ENCODE results near the gene RASGEF1C. TPM values are rescaled to one million over a fixed set of nuclear protein-coding genes. Genes with fewer than 3 reads are reported as not detected.

Gene RASGEF1C
- total and polyA plus RNA-seq, 2 of the 13 experiments (the other 11 are each of a cell fraction or from before 2014, with no cell fraction given) = not detected

DNA sequence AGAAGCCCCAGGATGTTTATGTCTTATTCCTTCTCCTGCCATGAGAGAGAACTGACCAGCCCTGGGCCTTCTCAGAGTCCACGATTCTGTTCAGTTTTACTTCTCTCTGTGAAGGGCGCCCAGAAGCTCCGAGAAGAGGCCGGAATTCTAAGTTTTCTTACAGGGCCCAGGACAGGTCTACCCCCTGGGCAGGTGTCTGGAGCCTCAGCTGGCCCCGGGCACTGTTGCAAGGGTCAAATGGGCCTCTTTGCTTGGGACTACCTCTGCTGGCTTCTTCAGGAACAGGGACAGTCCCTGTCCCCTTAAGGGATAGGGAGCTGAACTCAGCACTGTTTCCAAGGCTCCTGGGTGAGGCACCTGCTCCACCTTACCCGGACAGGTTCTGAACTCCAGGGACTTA, 55.0 kb downstream of the RASGEF1C start:
- Histone ChIP-seq H3K27ac (ENCODE audit: extremely low read length, insufficient read depth, low read length) (no peak overlapping the region), H3K36me3 (replicated peaks in 1 of 2; ENCODE audit: control insufficient read depth in 1 of 2, insufficient read depth in 2 of 2, low read length in 2 of 2) (no peaks in the 10 kb centered on the region), H3K9ac (ENCODE audit: insufficient read depth, low read depth, low read length) (no peak overlapping the region), H3K4me3 (replicated peaks in 1 of 3; ENCODE audit: insufficient read depth in 1 of 3, low read depth in 2 of 3, low read length in 3 of 3) (no peak overlapping the region), H3K9me3 (ENCODE audit: low read length) (no peaks in the 10 kb centered on the region), H3K79me2 (ENCODE audit: insufficient read depth, low read length) (no peaks in the 10 kb centered on the region), H2AFZ (ENCODE audit: low read length) (no peak overlapping the region), H4K20me1 (ENCODE audit: insufficient read depth, low read length) (no peaks in the 10 kb centered on the region), H3K4me1 (ENCODE audit: insufficient read depth, low read length) (no peaks in the 10 kb centered on the region), H3K27me3 (ENCODE audit: control insufficient read depth in 1 of 2, insufficient read depth in 2 of 2, low read length in 2 of 2) (peaks cover 2 to 28% of the 10 kb centered on the region in 2 experiments; a peak in 4 of 5 replicates), H3K4me2 (ENCODE audit: low read depth, low read length) (no peak overlapping the region)
- ATAC-seq (no peak), FAIRE-seq (no peak), DNase-seq (ENCODE audit: low spot score) (no peak)
- WGBS (ENCODE audit: low lambda C conversion rate) = 0% methylated on average over 1 of the region's 6 CpGs
- intact Hi-C loops (cut with micrococcal nuclease; ENCODE audit: unreplicated experiment) = no loop called here
- ChIA-PET CTCF (ENCODE audit: low intra/inter-chr PET ratio, low total read pairs) (no interaction called here), POLR2A (no interaction called here)
- BruUV-seq (replicated peaks) = no TSS peak
- in situ Hi-C loops (cut with HindIII; ENCODE audit: extremely low pct_ligation_motif_present, low pct_unique_long_range_greater_than_20kb) = no loop called here
- no peak for TF ChIP-seq ZNF572 (CRISPR knock-in tag; IDR thresholded peaks at IDR 0.05)
- no peak for TF ChIP-seq PCBP2 (optimal IDR thresholded peaks at IDR 0.05; ENCODE audit: low read depth, low read length, poor library complexity, severe bottlenecking)
- no peak for TF ChIP-seq DR1 (CRISPR knock-in tag; IDR thresholded peaks at IDR 0.05)
- no peak for TF ChIP-seq ZNF33A (CRISPR knock-in tag; IDR thresholded peaks at IDR 0.05; ENCODE audit: borderline replicate concordance)
- no peak for TF ChIP-seq ZNF317 (CRISPR knock-in tag; IDR thresholded peaks at IDR 0.05)
- TF ChIP-seq, protein P1, sequence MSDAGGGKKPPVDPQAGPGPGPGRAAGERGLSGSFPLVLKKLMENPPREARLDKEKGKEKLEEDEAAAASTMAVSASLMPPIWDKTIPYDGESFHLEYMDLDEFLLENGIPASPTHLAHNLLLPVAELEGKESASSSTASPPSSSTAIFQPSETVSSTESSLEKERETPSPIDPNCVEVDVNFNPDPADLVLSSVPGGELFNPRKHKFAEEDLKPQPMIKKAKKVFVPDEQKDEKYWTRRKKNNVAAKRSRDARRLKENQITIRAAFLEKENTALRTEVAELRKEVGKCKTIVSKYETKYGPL (CRISPR knock-in tag; IDR thresholded peaks at IDR 0.05) = no peak
- no peak for TF ChIP-seq ZNF383 (CRISPR knock-in tag; IDR thresholded peaks at IDR 0.05; ENCODE audit: borderline replicate concordance)
- TF ChIP-seq ZMYM4 (CRISPR knock-in tag; IDR thresholded peaks at IDR 0.05) = no peak
- TF ChIP-seq, protein P2, sequence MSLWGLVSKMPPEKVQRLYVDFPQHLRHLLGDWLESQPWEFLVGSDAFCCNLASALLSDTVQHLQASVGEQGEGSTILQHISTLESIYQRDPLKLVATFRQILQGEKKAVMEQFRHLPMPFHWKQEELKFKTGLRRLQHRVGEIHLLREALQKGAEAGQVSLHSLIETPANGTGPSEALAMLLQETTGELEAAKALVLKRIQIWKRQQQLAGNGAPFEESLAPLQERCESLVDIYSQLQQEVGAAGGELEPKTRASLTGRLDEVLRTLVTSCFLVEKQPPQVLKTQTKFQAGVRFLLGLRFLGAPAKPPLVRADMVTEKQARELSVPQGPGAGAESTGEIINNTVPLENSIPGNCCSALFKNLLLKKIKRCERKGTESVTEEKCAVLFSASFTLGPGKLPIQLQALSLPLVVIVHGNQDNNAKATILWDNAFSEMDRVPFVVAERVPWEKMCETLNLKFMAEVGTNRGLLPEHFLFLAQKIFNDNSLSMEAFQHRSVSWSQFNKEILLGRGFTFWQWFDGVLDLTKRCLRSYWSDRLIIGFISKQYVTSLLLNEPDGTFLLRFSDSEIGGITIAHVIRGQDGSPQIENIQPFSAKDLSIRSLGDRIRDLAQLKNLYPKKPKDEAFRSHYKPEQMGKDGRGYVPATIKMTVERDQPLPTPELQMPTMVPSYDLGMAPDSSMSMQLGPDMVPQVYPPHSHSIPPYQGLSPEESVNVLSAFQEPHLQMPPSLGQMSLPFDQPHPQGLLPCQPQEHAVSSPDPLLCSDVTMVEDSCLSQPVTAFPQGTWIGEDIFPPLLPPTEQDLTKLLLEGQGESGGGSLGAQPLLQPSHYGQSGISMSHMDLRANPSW (CRISPR knock-in tag; IDR thresholded peaks at IDR 0.05; ENCODE audit: borderline replicate concordance) = no peak
